ENCODE data around the gene ZNF138.
A peak's percentile ranks its signal among the peaks of the same experiment; 100 is the strongest.
"Not testable (repeated sequence)": the region's sequence is repeated elsewhere in the genome, so short reads cannot be mapped to it uniquely, and the experiment has no call there.

The ZNF138 gene

GRCh38 chr7:64794171-64794844, at the start of gene ZNF138:
ZNF138 (plus strand) TSS chr7:64794428; CDS start chr7:64794569, 141 bp downstream.
- peak; percentile 94 for DNase-seq

GRCh38 chr7:64744680-64745079, 49.5 kb upstream of the ZNF138 start:
- no peak for DNase-seq

GRCh38 chr7:64747802-64748201, 46.4 kb upstream of the ZNF138 start:
- DNase-seq: no peak

- no peak for DNase-seq
Measured at GRCh38 chr7:64753032-64753431, 41.2 kb upstream of the ZNF138 start.

- DNase-seq: no peak
Measured at GRCh38 chr7:64755865-64756264, 38.4 kb upstream of the ZNF138 start.

GRCh38 chr7:64758151-64758550, 36.1 kb upstream of the ZNF138 start:
- DNase-seq: no peak

GRCh38 chr7:64768824-64769223, 25.4 kb upstream of the ZNF138 start:
- no peak for DNase-seq

GRCh38 chr7:64774204-64774842, 19.9 kb upstream of the ZNF138 start:
- no peak for DNase-seq

- no peak for DNase-seq
Measured at GRCh38 chr7:64775289-64775688, 18.9 kb upstream of the ZNF138 start.

GRCh38 chr7:64784842-64785241, 9.4 kb upstream of the ZNF138 start:
- not testable (repeated sequence) for DNase-seq

GRCh38 chr7:64787295-64787694, 6.9 kb upstream of the ZNF138 start:
- no peak for DNase-seq

GRCh38 chr7:64789241-64789640, 5.0 kb upstream of the ZNF138 start:
- not testable (repeated sequence) for DNase-seq

GRCh38 chr7:64793106-64793755, 997 bp upstream of the ZNF138 start:
- DNase-seq: no peak

- DNase-seq: no peak
Measured at GRCh38 chr7:64795176-64795575, 948 bp downstream of the ZNF138 start.

GRCh38 chr7:64799169-64799568, 4.9 kb downstream of the ZNF138 start:
- DNase-seq: not testable (repeated sequence)

- no peak for DNase-seq
Measured at GRCh38 chr7:64802699-64803098, 8.5 kb downstream of the ZNF138 start.

- no peak for DNase-seq
Measured at GRCh38 chr7:64807731-64808365, 13.6 kb downstream of the ZNF138 start.

GRCh38 chr7:64811767-64812166, 17.5 kb downstream of the ZNF138 start:
- no peak for DNase-seq

GRCh38 chr7:64830926-64831325, 36.7 kb downstream of the ZNF138 start:
- DNase-seq: no peak

GRCh38 chr7:64832136-64832535, 37.9 kb downstream of the ZNF138 start:
- DNase-seq: no peak

GRCh38 chr7:64834989-64835388, 40.8 kb downstream of the ZNF138 start:
- no peak for DNase-seq

- DNase-seq: not testable (repeated sequence)
Measured at GRCh38 chr7:64835856-64836255, 41.6 kb downstream of the ZNF138 start.

GRCh38 chr7:64838051-64838450, 43.8 kb downstream of the ZNF138 start:
- DNase-seq: not testable (repeated sequence)

GRCh38 chr7:64838691-64839090, 44.5 kb downstream of the ZNF138 start:
- no peak for DNase-seq

Measured in NCI-H1417 treated with DMSO at 0.1 percent for 48 hours (cell line).